Adipose tissue (tissue), 3 donors: ENCODE data around the gene CPA4. TPM values are rescaled to one million over a fixed set of nuclear protein-coding genes. Genes with fewer than 3 reads are reported as not detected.

Experiments used
- H3K27ac ChIP-seq: one replicate; pipeline ENCODE4 v1.5.1; 2013; ENCODE audit warnings: low read depth, low read length
- WGBS, 3 donors: extraction: QIAGEN DNeasy Blood & Tissue Kit; methylation state at CpG; one replicate each; pipeline ENCODE4 v1.1.7; 2013; 5-methylcytosine and 5-hydroxymethylcytosine counted together
- polyA plus RNA-seq, 3 donors: library from polyadenylated mRNA; stranded (reverse); fragments of 200-250 nt; gene quantifications; one replicate each; pipeline ENCODE4 v1.2.3, GENCODE V29; 2013
- donor health status: healthy with polysubstance abuse.
- donor health status: Bipolar disorder and iron deficiency.
- donor health status: healthy.

Gene CPA4
- polyA plus RNA-seq, 3 donors = 0.67 to 5.9 (median 0.98) TPM

- no peak overlapping the region for H3K27ac ChIP-seq
- WGBS, 3 donors = 78 to 93% (median 92%) methylated on average over 7 of the region's 7 CpGs
These were observed 60.2 kb downstream of the CPA4 start for GRCh38 chr7:130353196-130353595.

GRCh38 chr7:130356121-130356875 is 63.3 kb downstream of the CPA4 start:
- H3K27ac ChIP-seq = no peak overlapping the region
- 43 to 68% (median 49%) methylated on average over 9 of the region's 9 CpGs for WGBS, 3 donors

- WGBS, 3 donors = 61 to 92% (median 63%) methylated on average over 16 of the region's 16 CpGs
- no peak overlapping the region for H3K27ac ChIP-seq
These were observed 64.1 kb downstream of the CPA4 start for GRCh38 chr7:130356876-130357611.

GRCh38 chr7:130358471-130358870 is 65.5 kb downstream of the CPA4 start:
- H3K27ac ChIP-seq = no peak overlapping the region
- WGBS, 3 donors = 88 to 95% (median 93%) methylated on average over 4 of the region's 4 CpGs

GRCh38 chr7:130359276-130359857 is 66.4 kb downstream of the CPA4 start:
- WGBS, 3 donors = 90 to 97% (median 91%) methylated on average over 5 of the region's 5 CpGs
- no peak overlapping the region for H3K27ac ChIP-seq

- WGBS, 3 donors = 92 to 98% (median 95%) methylated on average over 3 of the region's 3 CpGs
- no peak overlapping the region for H3K27ac ChIP-seq
These were observed 67.6 kb downstream of the CPA4 start for GRCh38 chr7:130360518-130360917.

GRCh38 chr7:130361681-130362080 is 68.7 kb downstream of the CPA4 start:
- no peak overlapping the region for H3K27ac ChIP-seq
- 93 to 97% (median 95%) methylated on average over 7 of the region's 7 CpGs for WGBS, 3 donors

- no peak overlapping the region for H3K27ac ChIP-seq
- 91 to 97% (median 94%) methylated on average over 10 of the region's 10 CpGs for WGBS, 3 donors
These were observed 69.4 kb downstream of the CPA4 start for GRCh38 chr7:130362251-130362816.

- no peak overlapping the region for H3K27ac ChIP-seq
- WGBS, 3 donors = 76 to 88% (median 80%) methylated on average over 8 of the region's 8 CpGs
These were observed 70.3 kb downstream of the CPA4 start for GRCh38 chr7:130363026-130363847.

GRCh38 chr7:130364451-130364850 is 71.5 kb downstream of the CPA4 start:
- WGBS, 3 donors = 62 to 94% (median 92%) methylated on average over 4 of the region's 4 CpGs
- H3K27ac ChIP-seq = no peak overlapping the region

- WGBS, 3 donors = 76 to 93% (median 89%) methylated on average over 2 of the region's 2 CpGs
- no peak overlapping the region for H3K27ac ChIP-seq
These were observed 72.1 kb downstream of the CPA4 start for GRCh38 chr7:130365088-130365487.

- 60 to 84% (median 78%) methylated on average over 15 of the region's 15 CpGs for WGBS, 3 donors
- no peak overlapping the region for H3K27ac ChIP-seq
These were observed 72.8 kb downstream of the CPA4 start for GRCh38 chr7:130365511-130366441.

GRCh38 chr7:130366564-130366963 is 73.6 kb downstream of the CPA4 start:
- WGBS, 3 donors = 90 to 94% (median 91%) methylated on average over 6 of the region's 6 CpGs
- H3K27ac ChIP-seq = no peak overlapping the region

GRCh38 chr7:130367088-130367755 is 74.3 kb downstream of the CPA4 start:
- H3K27ac ChIP-seq = no peak overlapping the region
- WGBS, 3 donors = 88 to 91% (median 90%) methylated on average over 13 of the region's 13 CpGs

GRCh38 chr7:130367836-130368746 is 75.1 kb downstream of the CPA4 start:
- H3K27ac ChIP-seq = no peak overlapping the region
- WGBS, 3 donors = 83 to 95% (median 85%) methylated on average over 19 of the region's 19 CpGs
